Transverse colon (tissue), 3 donors: ENCODE results near the gene FANCI.
A peak's percentile ranks its signal among the peaks of the same experiment; 100 is the strongest.

ENCODE experiments used
- EP300 ChIP-seq: sonication (generic); formaldehyde crosslinking; IDR thresholded peaks from one replicate; pipeline ENCODE4 v1.6.1; 2017; ENCODE audit warnings: antibody characterized with exemption, low read depth
- POLR2A ChIP-seq: fragments of 450-650 bp; IDR thresholded peaks from one replicate; pipeline ENCODE4 v1.6.1; 2016; ENCODE audit warnings: antibody characterized with exemption, mild to moderate bottlenecking, moderate library complexity
- TF ChIP-seq, protein P1 (sequence below), 5 experiments: fragments of 200-600 bp in 3 of 5; fragments of 450-650 bp in 2 of 5; sonication (generic) in 3 of 5; IDR thresholded peaks; 1 replicate in 2 of 5; 2 replicates in 3 of 5; pipeline ENCODE4 v1.5.1; 2016 to 2017; ENCODE audit warnings: antibody characterized with exemption in 5 of 5, inconsistent platforms in 3 of 5, mild to moderate bottlenecking in 2 of 5, moderate library complexity in 1 of 5

DNA sequence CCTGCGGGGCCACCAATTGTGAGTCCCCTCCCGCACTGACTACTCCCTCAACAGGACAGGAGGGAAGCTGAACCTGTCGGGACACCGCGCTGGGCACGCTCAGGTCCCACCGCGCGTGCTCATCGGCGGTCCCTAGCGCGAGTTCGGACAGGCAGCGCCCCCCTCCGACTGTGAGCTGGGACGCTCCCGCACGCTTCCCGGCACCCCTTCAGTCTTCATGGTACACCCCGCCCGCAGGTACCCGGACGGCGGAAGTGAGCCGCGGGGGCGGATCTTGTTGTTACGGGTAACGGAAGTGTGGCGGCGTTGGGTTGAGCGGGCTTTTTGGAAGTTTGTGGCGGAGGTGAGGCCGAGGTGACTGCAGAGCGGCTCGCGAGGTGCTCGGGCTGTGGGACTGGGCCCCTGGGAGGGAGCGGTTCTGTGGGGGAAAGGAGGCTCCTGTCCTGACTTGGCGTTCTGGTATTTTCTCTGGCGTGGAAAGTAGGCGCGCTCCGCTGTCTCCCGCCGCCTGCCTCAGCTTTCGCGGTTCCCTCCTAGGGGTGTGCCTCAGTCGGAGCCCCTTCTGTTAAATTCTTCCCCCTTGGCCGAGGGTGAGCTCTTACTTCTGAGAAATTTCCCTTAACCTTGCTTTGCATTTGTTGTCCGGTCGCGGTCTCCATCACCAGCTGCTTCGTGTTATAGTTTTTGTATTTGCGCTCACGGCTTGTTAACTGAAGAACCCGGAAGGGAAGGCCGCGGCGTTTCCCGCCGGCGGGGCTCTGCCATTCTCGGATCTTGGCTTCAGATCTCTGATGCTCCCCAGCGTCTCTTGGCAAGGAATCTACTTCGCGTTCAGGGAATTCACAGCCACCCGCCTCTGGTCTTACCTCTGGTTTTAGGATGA is at the start of gene FANCI:
- TF ChIP-seq EP300 (no peak), POLR2A (peak; percentile 23)
- TF ChIP-seq, protein P1, sequence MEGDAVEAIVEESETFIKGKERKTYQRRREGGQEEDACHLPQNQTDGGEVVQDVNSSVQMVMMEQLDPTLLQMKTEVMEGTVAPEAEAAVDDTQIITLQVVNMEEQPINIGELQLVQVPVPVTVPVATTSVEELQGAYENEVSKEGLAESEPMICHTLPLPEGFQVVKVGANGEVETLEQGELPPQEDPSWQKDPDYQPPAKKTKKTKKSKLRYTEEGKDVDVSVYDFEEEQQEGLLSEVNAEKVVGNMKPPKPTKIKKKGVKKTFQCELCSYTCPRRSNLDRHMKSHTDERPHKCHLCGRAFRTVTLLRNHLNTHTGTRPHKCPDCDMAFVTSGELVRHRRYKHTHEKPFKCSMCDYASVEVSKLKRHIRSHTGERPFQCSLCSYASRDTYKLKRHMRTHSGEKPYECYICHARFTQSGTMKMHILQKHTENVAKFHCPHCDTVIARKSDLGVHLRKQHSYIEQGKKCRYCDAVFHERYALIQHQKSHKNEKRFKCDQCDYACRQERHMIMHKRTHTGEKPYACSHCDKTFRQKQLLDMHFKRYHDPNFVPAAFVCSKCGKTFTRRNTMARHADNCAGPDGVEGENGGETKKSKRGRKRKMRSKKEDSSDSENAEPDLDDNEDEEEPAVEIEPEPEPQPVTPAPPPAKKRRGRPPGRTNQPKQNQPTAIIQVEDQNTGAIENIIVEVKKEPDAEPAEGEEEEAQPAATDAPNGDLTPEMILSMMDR (IDR thresholded peaks at IDR 0.05) = peak; percentile 24 to 54 (median 45)
